K562 (cell line): Measurements from ENCODE around the gene KCNK6. TPM values are rescaled to one million over a fixed set of nuclear protein-coding genes. Genes with fewer than 3 reads are reported as not detected.

Source experiments
- ATAC-seq: fragments of 200-7000 bp; cut with Tn5 transposase; 3 replicates; pipeline ENCODE4 v1.9.1; 2020; ENCODE audit warnings: moderate library complexity
- BruUV-seq: library from RNA; stranded (reverse); fragments of 400-500 nt; replicated peaks from 2 replicates; lab custom pipeline; 2021; lab: Mats Ljungman, UMichigan
- CTCF ChIA-PET: fragments of 300-600 bp; formaldehyde crosslinking; extraction: SDS; loops from one replicate; lab custom pipeline; 2021; ENCODE audit warnings: low intra/inter-chr PET ratio; lab: Yijun Ruan, JAX
- POLR2A ChIA-PET: fragments of 300-600, 350-650 bp; sonication (Branson Sonifier 250); formaldehyde crosslinking; extraction: SDS; loops from one replicate; lab custom pipeline; 2021; ENCODE audit warnings: antibody characterized with exemption, inconsistent platforms; lab: Yijun Ruan, JAX
- DNase-seq, 4 experiments: peaks; one replicate each; pipeline versions ENCODE4 v3.0.0 to v3.0.0-alpha.2; 2011 to 2018; ENCODE audit warnings: low spot score in 3 of 4, mixed read lengths in 3 of 4; ENCODE audit errors: extremely low read depth in 1 of 4
- FAIRE-seq: peaks from 2 replicates; lab custom pipeline; 2011; peaks lifted over from hg19 to GRCh38; lab: Jason Lieb, UNC
- H2AFZ ChIP-seq: 2 replicates; pipeline ENCODE4 v1.6.0; 2011; ENCODE audit warnings: low read depth, low read length, control low read depth, inconsistent platforms
- H3K27ac ChIP-seq: fragments of 200-600 bp; 3 replicates; pipeline ENCODE4 v1.8.0; 2011; ENCODE audit warnings: low read depth, mild to moderate bottlenecking, control low read depth, inconsistent platforms, low read length, moderate library complexity, mixed read lengths; ENCODE audit errors: extremely low read depth
- H3K27me3 ChIP-seq, 2 experiments: fragments of 300-600 bp in 1 of 2; 2 replicates in 1 of 2; 3 replicates in 1 of 2; pipeline versions ENCODE4 v1.6.0 to v1.8.0; 2011; ENCODE audit warnings: inconsistent platforms in 2 of 2, low read length in 2 of 2, mild to moderate bottlenecking in 1 of 2, mixed read lengths in 1 of 2, moderate library complexity in 1 of 2; ENCODE audit not compliant: control insufficient read depth in 2 of 2, insufficient read depth in 2 of 2
- H3K36me3 ChIP-seq: fragments of 300-600 bp; 3 replicates; pipeline ENCODE4 v1.8.0; 2011; ENCODE audit warnings: mild to moderate bottlenecking, low read length, inconsistent platforms; ENCODE audit not compliant: control insufficient read depth, insufficient read depth
- H3K4me1 ChIP-seq, 2 experiments: fragments of 200-600 bp in 1 of 2; replicated peaks in 1 of 2; 2 replicates in 1 of 2; 3 replicates in 1 of 2; pipeline versions ENCODE4 v1.5.1 to v1.8.0; 2011; ENCODE audit warnings: inconsistent platforms in 2 of 2, low read length in 2 of 2, mild to moderate bottlenecking in 1 of 2, mixed read lengths in 1 of 2, moderate library complexity in 1 of 2; ENCODE audit not compliant: control insufficient read depth in 2 of 2, insufficient read depth in 2 of 2
- H3K4me2 ChIP-seq: 2 replicates; pipeline ENCODE4 v1.6.1; 2011; ENCODE audit warnings: low read length, control low read depth, inconsistent platforms, mixed read lengths; ENCODE audit not compliant: insufficient read depth
- H3K4me3 ChIP-seq: fragments of 200-600 bp; sonication (generic), shearing (Covaris generic); 2 replicates; pipeline ENCODE4 v1.5.1; 2016; ENCODE audit warnings: control low read depth, inconsistent platforms
- H3K79me2 ChIP-seq: fragments of 200-600 bp; 3 replicates; pipeline ENCODE4 v1.8.0; 2011; ENCODE audit warnings: low read length, inconsistent platforms; ENCODE audit not compliant: control insufficient read depth, insufficient read depth
- H3K9ac ChIP-seq, 2 experiments: 2 replicates each; pipeline versions ENCODE4 v1.6.0 to v1.6.1; 2011; ENCODE audit warnings: low read depth in 2 of 2, low read length in 2 of 2, control low read depth in 1 of 2, inconsistent platforms in 1 of 2, mild to moderate bottlenecking in 1 of 2, mixed read lengths in 1 of 2; ENCODE audit not compliant: insufficient read depth in 1 of 2
- H3K9me1 ChIP-seq: one replicate; pipeline ENCODE4 v1.6.0; 2011; ENCODE audit warnings: inconsistent platforms, mild to moderate bottlenecking, low read length, moderate library complexity; ENCODE audit not compliant: control insufficient read depth, insufficient read depth
- H3K9me3 ChIP-seq: replicated peaks from 2 replicates; pipeline ENCODE4 v1.5.1; 2011; ENCODE audit warnings: low read depth, low read length, inconsistent platforms; ENCODE audit not compliant: control insufficient read depth, insufficient read depth
- H4K20me1 ChIP-seq: replicated peaks from 2 replicates; pipeline ENCODE4 v1.6.1; 2011; ENCODE audit warnings: low read length, inconsistent platforms, mixed read lengths; ENCODE audit not compliant: control insufficient read depth, insufficient read depth
- ARID2 ChIP-seq: fragments of 450-650 bp; IDR thresholded peaks from 2 replicates; pipeline ENCODE4 v1.6.1; 2017; ENCODE audit warnings: antibody characterized with exemption, mild to moderate bottlenecking
- DPF2 ChIP-seq: fragments of 450-650 bp; IDR thresholded peaks from 2 replicates; pipeline ENCODE4 v1.6.1; 2016
- NCOA1 ChIP-seq: fragments of 450-650 bp; IDR thresholded peaks from 2 replicates; pipeline ENCODE4 v1.6.1; 2016; ENCODE audit warnings: low read depth
- NCOR1 ChIP-seq: fragments of 450-650 bp; IDR thresholded peaks from 2 replicates; pipeline ENCODE4 v1.6.1; 2016; ENCODE audit warnings: mild to moderate bottlenecking, moderate library complexity
- NFIX ChIP-seq: fragments of 250-450 bp; sonication (Bioruptor Pico); IDR thresholded peaks from 2 replicates; pipeline ENCODE4 v1.4.0; 2020; ENCODE audit warnings: low read depth, mild to moderate bottlenecking, moderate library complexity
- NFRKB ChIP-seq: fragments of 450-650 bp; IDR thresholded peaks from 2 replicates; pipeline ENCODE4 v1.6.1; 2016; ENCODE audit warnings: low read depth
- OTX1 ChIP-seq: fragments of 450-650 bp; formaldehyde crosslinking; IDR thresholded peaks from 2 replicates; pipeline ENCODE4 v1.4.0; 2022; ENCODE audit warnings: mild to moderate bottlenecking
- POLR2A ChIP-seq: fragments of 450-650 bp; conservative IDR thresholded peaks from 2 replicates; pipeline ENCODE4 v1.6.1; 2016
- ZBTB8A ChIP-seq: fragments of 450-650 bp; IDR thresholded peaks from 2 replicates; pipeline ENCODE4 v1.6.1; 2018; ENCODE audit warnings: mild to moderate bottlenecking, moderate library complexity; ENCODE audit not compliant: partially characterized antibody
- ZNF184 ChIP-seq: sonication (generic); formaldehyde crosslinking; IDR thresholded peaks from 2 replicates; pipeline ENCODE4 v1.5.0; 2020; ENCODE audit warnings: missing genetic modification reagents
- ZNF408 ChIP-seq: fragments of 250-450 bp; sonication (Bioruptor Pico); IDR thresholded peaks from 2 replicates; pipeline ENCODE4 v1.4.0; 2020; ENCODE audit warnings: low read depth, mild to moderate bottlenecking, moderate library complexity
- WGBS: fragments of 100-300 bp; shearing (Covaris generic); methylation state at CpG from one replicate; pipeline ENCODE4 v1.1.6; 2016; ENCODE audit warnings: low coverage, mixed read lengths; ENCODE audit not compliant: insufficient coverage; ENCODE audit errors: missing lambda C conversion rate; 5-methylcytosine and 5-hydroxymethylcytosine counted together
- in situ Hi-C: fragments of 300-500 bp; cut with MboI; formaldehyde crosslinking; loops from 4 replicates; pipeline ENCODE4 v1.15.0; 2018; ENCODE audit warnings: inconsistent platforms, mixed read lengths
- intact Hi-C: fragments of 100-400 bp; cut with micrococcal nuclease; formaldehyde crosslinking; loops from 2 replicates; pipeline ENCODE4 v1.14.2; 2022
- polyA plus RNA-seq, 8 experiments: library from polyadenylated mRNA; depleted of rRNA in 4 of 8; stranded (reverse) in 5 of 8; unstranded in 3 of 8; fragments of >200 nt; fragmentation: Nextera tagmentation in 2 of 8; fragmentation: Illumina TruSeq in 1 of 8; extraction: Ambion mirVana in 2 of 8; extraction: Trizol in 1 of 8; gene quantifications; 2 replicates each; pipeline versions ENCODE4 v1.2.1 to v1.2.3, GENCODE V29; 2011 to 2014; ENCODE audit warnings: inconsistent platforms in 1 of 8, missing spikeins in 1 of 8
- total RNA-seq, 7 experiments: library from RNA; depleted of rRNA in 6 of 7; stranded (reverse); fragments of >200 nt in 6 of 7; fragmentation: Illumina TruSeq in 2 of 7; extraction: Trizol in 2 of 7; gene quantifications; 2 replicates each; pipeline versions ENCODE4 v1.2.1 to v1.2.3, GENCODE V29; 2011 to 2021; ENCODE audit warnings: low replicate concordance in 1 of 7
- TF ChIP-seq, protein P1 (sequence below): fragments of 250-450 bp; sonication (Bioruptor Pico); IDR thresholded peaks from 2 replicates; pipeline ENCODE4 v1.4.0; 2020; ENCODE audit warnings: mild to moderate bottlenecking, moderate library complexity, borderline replicate concordance
- TF ChIP-seq, protein P2 (sequence below): fragments of 250-450 bp; sonication (Bioruptor Pico); IDR thresholded peaks from 2 replicates; pipeline ENCODE4 v1.9.0; 2021; ENCODE audit warnings: mild to moderate bottlenecking

Gene KCNK6
- total and polyA plus RNA-seq, 9 of the 15 experiments (the other 6 are each of a cell fraction or from before 2014, with no cell fraction given) = 0.05 to 0.42 (median 0.15) TPM

DNA sequence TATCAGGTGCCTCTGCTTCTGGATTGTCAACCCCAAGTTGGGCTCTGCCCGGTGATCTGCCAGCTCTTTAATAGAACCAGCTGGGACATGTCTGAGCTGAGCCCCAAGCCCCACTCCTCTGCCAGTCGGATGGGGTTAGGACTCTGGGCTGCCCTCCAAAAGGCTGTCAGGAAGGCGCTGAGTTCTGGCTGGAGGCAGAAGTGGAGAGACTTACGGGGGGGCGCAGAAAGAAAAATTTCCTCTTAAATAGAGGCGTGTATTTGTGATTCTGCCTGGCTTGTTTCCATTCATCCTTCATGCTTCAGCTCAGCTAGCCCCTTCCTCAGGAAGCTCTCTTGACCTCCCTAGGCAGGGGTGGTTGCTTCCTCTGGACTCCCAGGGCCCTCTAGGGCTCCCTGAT lies 985 bp upstream of the KCNK6 start:
- H3K4me1 ChIP-seq = peaks cover 47 to 59% of the 10 kb centered on the region in 2 experiments
- BruUV-seq = no TSS peak
- H3K9me3 ChIP-seq = no peaks in the 10 kb centered on the region
- WGBS = 76% methylated on average over 6 of the region's 6 CpGs
- no peak for DNase-seq
- intact Hi-C loops (no loop called here), in situ Hi-C loops (no loop called here)
- no peaks in the 10 kb centered on the region for H4K20me1 ChIP-seq
- peaks cover 5% of the 10 kb centered on the region; the same call in 1 of the 3 replicates for H3K36me3 ChIP-seq
- peaks cover 20% of the 10 kb centered on the region for H3K79me2 ChIP-seq
- peak overlapping the region; percentile 37 for H2AFZ ChIP-seq
- peak overlapping the region; percentile 75 to 84 for H3K9ac ChIP-seq
- no peak overlapping the region for H3K4me2 ChIP-seq
- no peak for ATAC-seq
- ChIA-PET CTCF (no interaction called here), POLR2A (interaction anchor here (0.7 kb wide), 1 partner anchor 93 kb away, joined by 4 read pairs; no protein-coding TSS in a partner anchor)
- peak overlapping the region; percentile 64 for H3K27ac ChIP-seq
- TF ChIP-seq NFIX (CRISPR knock-in tag) (no peak), NFRKB (no peak), ARID2 (no peak), POLR2A (no peak)
- H3K4me3 ChIP-seq = no peak overlapping the region
- FAIRE-seq = no peak
- no peaks in the 10 kb centered on the region for H3K27me3 ChIP-seq
- H3K9me1 ChIP-seq = no peaks in the 10 kb centered on the region

DNA sequence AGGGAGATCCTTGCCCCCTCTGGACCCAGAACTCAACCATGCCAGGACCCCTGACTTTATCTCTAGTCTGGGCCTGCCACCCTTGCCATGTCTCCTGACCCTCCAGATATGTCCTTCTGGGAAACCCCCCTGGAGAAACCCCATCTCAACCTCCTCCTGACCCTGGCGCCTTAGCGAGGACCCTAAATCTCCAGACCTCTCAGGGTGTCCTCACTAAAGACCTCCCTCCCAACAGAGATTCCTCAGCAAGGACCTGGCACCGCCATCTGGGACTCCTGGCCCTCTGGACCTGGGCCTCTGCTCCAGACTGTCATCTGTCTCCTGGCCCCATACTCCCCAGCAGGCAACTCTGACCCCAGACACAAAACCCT lies 1.3 kb downstream of the KCNK6 start:
- no peaks in the 10 kb centered on the region for H3K27me3 ChIP-seq
- WGBS = 80% methylated on average over 3 of the region's 3 CpGs
- H4K20me1 ChIP-seq = no peaks in the 10 kb centered on the region
- H3K27ac ChIP-seq = no peak overlapping the region
- CTCF ChIA-PET = no interaction called here
- peaks cover 44 to 50% of the 10 kb centered on the region in 2 experiments for H3K4me1 ChIP-seq
- H2AFZ ChIP-seq = no peak overlapping the region
- no peaks in the 10 kb centered on the region for H3K9me1 ChIP-seq
- DNase-seq = no peak
- H3K4me2 ChIP-seq = no peak overlapping the region
- H3K9ac ChIP-seq = peak overlapping the region in 1 of 2 experiments; percentile 74; a peak in 1 of 4 replicates
- no TSS peak for BruUV-seq
- POLR2A ChIA-PET = interaction anchor here (1.1 kb wide), 1 partner anchor 53 kb away, joined by 4 read pairs; the partner anchor contains the start of gene PSMD8
- H3K4me3 ChIP-seq = no peak overlapping the region
- no peaks in the 10 kb centered on the region for H3K9me3 ChIP-seq
- intact Hi-C loops = no loop called here
- H3K36me3 ChIP-seq = no peaks in the 10 kb centered on the region
- H3K79me2 ChIP-seq = no peaks in the 10 kb centered on the region; the same call in 2 of the 3 replicates
- ATAC-seq = no peak
- in situ Hi-C loops = no loop called here
- no peak for TF ChIP-seq ZNF184 (CRISPR knock-in tag)
- TF ChIP-seq, protein P1, sequence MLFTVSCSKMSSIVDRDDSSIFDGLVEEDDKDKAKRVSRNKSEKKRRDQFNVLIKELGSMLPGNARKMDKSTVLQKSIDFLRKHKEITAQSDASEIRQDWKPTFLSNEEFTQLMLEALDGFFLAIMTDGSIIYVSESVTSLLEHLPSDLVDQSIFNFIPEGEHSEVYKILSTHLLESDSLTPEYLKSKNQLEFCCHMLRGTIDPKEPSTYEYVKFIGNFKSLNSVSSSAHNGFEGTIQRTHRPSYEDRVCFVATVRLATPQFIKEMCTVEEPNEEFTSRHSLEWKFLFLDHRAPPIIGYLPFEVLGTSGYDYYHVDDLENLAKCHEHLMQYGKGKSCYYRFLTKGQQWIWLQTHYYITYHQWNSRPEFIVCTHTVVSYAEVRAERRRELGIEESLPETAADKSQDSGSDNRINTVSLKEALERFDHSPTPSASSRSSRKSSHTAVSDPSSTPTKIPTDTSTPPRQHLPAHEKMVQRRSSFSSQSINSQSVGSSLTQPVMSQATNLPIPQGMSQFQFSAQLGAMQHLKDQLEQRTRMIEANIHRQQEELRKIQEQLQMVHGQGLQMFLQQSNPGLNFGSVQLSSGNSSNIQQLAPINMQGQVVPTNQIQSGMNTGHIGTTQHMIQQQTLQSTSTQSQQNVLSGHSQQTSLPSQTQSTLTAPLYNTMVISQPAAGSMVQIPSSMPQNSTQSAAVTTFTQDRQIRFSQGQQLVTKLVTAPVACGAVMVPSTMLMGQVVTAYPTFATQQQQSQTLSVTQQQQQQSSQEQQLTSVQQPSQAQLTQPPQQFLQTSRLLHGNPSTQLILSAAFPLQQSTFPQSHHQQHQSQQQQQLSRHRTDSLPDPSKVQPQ = no peak
- TF ChIP-seq DPF2 = no peak
- no peak for TF ChIP-seq POLR2A
- TF ChIP-seq NCOA1 = no peak
- TF ChIP-seq NCOR1 = no peak
- no peak for TF ChIP-seq ZNF408 (CRISPR knock-in tag)
- TF ChIP-seq, protein P2, sequence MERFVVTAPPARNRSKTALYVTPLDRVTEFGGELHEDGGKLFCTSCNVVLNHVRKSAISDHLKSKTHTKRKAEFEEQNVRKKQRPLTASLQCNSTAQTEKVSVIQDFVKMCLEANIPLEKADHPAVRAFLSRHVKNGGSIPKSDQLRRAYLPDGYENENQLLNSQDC (CRISPR knock-in tag) = no peak
- TF ChIP-seq OTX1 (CRISPR knock-in tag) = no peak
- TF ChIP-seq ZBTB8A = no peak
- FAIRE-seq = no peak
